ENCODE results near the gene BOD1L2. TPM values are rescaled to one million over a fixed set of nuclear protein-coding genes. Genes with fewer than 3 reads are reported as not detected.

Gene BOD1L2
- total and polyA plus RNA-seq, 4 donors: not detected

DNA sequence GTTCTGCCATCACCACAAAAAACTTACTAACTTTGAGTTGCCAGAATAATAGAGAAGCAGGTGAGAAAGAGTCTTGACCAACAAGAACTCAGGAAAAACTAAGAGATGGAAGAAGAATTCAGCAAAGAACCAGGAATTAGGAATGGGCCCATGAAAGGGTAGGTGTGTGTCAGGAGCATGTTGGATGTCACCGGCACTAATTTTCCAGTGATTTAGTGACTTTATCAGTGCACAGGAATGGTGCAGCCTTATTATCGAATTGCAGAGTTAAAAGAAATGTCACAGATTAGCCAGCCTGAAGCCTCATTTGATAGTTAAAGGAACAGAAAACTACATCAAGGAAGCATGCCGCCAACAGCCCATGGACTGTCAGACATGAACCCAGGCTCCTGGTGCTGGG, 9.0 kb upstream of the BOD1L2 start:
- Histone ChIP-seq H3K4me1 (ENCODE audit: control insufficient read depth in 5 of 5, insufficient read depth in 5 of 5, low read length in 5 of 5) (peaks cover 0 to 2% (median 0%) of the 10 kb centered on the region in 5 donors), H3K4me3 (no peak overlapping the region), H3K9me3 (ENCODE audit: control insufficient read depth in 4 of 4, insufficient read depth in 3 of 4, low read length in 3 of 4) (peaks cover 0 to 7% (median 0%) of the 10 kb centered on the region in 4 donors), H3K9ac (ENCODE audit: insufficient read depth in 1 of 2, low read length in 2 of 2) (no peak overlapping the region), H3K27ac (ENCODE audit: low read depth in 1 of 2, low read length in 1 of 2) (no peak overlapping the region), H3K36me3 (ENCODE audit: control insufficient read depth in 4 of 4, insufficient read depth in 4 of 4, low read length in 4 of 4) (no peaks in the 10 kb centered on the region), H3K27me3 (ENCODE audit: control insufficient read depth in 3 of 3, insufficient read depth in 3 of 3, low read length in 2 of 3) (peaks cover 0 to 4% (median 3%) of the 10 kb centered on the region in 3 donors)
- TF ChIP-seq, protein P1, sequence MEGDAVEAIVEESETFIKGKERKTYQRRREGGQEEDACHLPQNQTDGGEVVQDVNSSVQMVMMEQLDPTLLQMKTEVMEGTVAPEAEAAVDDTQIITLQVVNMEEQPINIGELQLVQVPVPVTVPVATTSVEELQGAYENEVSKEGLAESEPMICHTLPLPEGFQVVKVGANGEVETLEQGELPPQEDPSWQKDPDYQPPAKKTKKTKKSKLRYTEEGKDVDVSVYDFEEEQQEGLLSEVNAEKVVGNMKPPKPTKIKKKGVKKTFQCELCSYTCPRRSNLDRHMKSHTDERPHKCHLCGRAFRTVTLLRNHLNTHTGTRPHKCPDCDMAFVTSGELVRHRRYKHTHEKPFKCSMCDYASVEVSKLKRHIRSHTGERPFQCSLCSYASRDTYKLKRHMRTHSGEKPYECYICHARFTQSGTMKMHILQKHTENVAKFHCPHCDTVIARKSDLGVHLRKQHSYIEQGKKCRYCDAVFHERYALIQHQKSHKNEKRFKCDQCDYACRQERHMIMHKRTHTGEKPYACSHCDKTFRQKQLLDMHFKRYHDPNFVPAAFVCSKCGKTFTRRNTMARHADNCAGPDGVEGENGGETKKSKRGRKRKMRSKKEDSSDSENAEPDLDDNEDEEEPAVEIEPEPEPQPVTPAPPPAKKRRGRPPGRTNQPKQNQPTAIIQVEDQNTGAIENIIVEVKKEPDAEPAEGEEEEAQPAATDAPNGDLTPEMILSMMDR (IDR thresholded peaks at IDR 0.05; ENCODE audit: control extremely low read depth, extremely low read depth): no peak
- DNase-seq (no peak), ATAC-seq (ENCODE audit: insufficient read depth, low FRiP score) (no peak)
- WGBS, 2 donors: 87 to 93% methylated on average over 3 of the region's 3 CpGs

DNA sequence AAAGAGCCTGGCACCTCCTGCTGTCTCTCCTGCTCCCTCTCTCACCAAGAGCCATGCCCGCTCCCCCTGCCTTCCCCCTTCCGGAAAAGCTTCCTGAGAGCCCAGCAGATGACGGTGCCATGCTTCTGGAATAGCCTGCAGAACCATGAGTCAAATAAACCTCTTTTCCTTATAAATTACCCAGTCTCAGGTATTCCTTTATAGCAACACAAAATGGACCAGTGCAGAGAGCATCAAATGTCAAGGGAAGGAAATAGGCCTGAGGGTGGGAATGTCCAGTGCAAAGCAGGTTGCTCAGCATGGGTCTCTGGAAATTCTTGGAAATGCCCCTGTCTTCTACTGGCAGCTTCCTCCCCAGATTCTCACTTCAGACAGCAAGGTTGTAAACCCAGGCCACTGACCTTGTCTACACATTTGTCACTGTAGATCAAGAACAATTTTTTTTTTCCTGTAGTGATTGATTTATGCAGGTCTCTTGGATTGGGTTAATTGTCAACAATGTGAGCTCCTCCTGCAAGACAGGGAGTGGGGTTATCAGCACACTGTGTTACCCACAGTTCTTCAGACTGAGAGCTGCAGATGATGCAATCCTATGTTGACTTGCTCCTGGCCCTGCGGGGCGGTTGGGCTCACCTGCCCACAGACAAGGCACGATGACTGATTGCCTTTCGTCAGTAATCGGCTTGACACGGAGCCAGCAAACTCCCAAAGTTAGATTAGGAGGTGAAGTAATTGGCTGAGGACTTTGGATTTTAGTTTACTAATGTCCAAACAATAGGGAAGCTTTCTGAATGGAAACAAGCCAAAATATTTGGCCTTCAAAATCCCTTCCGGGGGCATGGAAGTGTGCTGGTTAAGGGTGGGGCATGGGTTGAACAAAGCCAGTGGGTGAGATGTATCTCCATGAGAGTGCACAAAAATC, 5.4 kb upstream of the BOD1L2 start:
- H3K4me3 ChIP-seq: no peak overlapping the region
- no peaks in the 10 kb centered on the region for H3K27me3 ChIP-seq (ENCODE audit: control insufficient read depth in 3 of 3, insufficient read depth in 3 of 3, low read length in 2 of 3)
- 49 to 66% methylated on average over 10 of the region's 10 CpGs for WGBS, 2 donors
- peaks cover 0 to 2% (median 0%) of the 10 kb centered on the region in 5 donors for H3K4me1 ChIP-seq (ENCODE audit: control insufficient read depth in 5 of 5, insufficient read depth in 5 of 5, low read length in 5 of 5)
- H3K9ac ChIP-seq (ENCODE audit: insufficient read depth in 1 of 2, low read length in 2 of 2): no peak overlapping the region
- peak in 1 of 3 donors; percentile 11 for DNase-seq
- ATAC-seq (ENCODE audit: insufficient read depth, low FRiP score): peak; percentile 14
- no peak overlapping the region for H3K27ac ChIP-seq (ENCODE audit: low read depth in 1 of 2, low read length in 1 of 2)
- no peaks in the 10 kb centered on the region for H3K36me3 ChIP-seq (ENCODE audit: control insufficient read depth in 4 of 4, insufficient read depth in 4 of 4, low read length in 4 of 4)
- H3K9me3 ChIP-seq (ENCODE audit: control insufficient read depth in 4 of 4, insufficient read depth in 3 of 4, low read length in 3 of 4): peaks cover 0 to 6% (median 0%) of the 10 kb centered on the region in 4 donors
- TF ChIP-seq, protein P1 (IDR thresholded peaks at IDR 0.05; ENCODE audit: control extremely low read depth, extremely low read depth): no peak

DNA sequence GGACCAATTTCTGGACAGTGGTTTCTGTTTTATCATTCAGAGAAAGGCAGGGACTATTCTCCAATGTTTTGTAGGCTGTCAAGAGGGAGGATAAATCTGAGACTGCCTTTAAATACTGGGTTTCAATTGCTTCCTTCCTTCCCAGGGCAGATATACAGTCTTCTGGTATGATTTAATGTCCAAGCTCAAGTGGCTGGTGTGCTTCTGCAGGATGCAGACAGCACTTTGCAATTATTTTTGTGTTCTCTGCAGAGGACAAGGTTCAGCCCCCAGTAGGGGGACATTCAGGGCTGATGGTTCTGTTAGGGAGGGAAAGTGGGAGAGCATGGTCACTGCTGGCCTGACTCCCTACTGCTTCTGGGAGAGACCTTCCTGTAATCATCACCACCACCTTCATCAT, 4.6 kb upstream of the BOD1L2 start:
- Histone ChIP-seq H3K27ac (ENCODE audit: low read depth in 1 of 2, low read length in 1 of 2) (no peak overlapping the region), H3K4me3 (no peak overlapping the region), H3K4me1 (ENCODE audit: control insufficient read depth in 5 of 5, insufficient read depth in 5 of 5, low read length in 5 of 5) (peaks cover 0 to 2% (median 0%) of the 10 kb centered on the region in 5 donors), H3K9ac (ENCODE audit: insufficient read depth in 1 of 2, low read length in 2 of 2) (no peak overlapping the region), H3K9me3 (ENCODE audit: control insufficient read depth in 4 of 4, insufficient read depth in 3 of 4, low read length in 3 of 4) (peaks cover 0 to 9% (median 0%) of the 10 kb centered on the region in 4 donors), H3K27me3 (ENCODE audit: control insufficient read depth in 3 of 3, insufficient read depth in 3 of 3, low read length in 2 of 3) (no peaks in the 10 kb centered on the region), H3K36me3 (ENCODE audit: control insufficient read depth in 4 of 4, insufficient read depth in 4 of 4, low read length in 4 of 4) (no peaks in the 10 kb centered on the region)
- TF ChIP-seq, protein P1 (IDR thresholded peaks at IDR 0.05; ENCODE audit: control extremely low read depth, extremely low read depth): no peak
- DNase-seq (no peak), ATAC-seq (ENCODE audit: insufficient read depth, low FRiP score) (no peak)

Measured in lung (tissue), 12 donors.